Posterior vena cava (tissue), 2 donors: ENCODE data around the gene PAX4. TPM values are rescaled to one million over a fixed set of nuclear protein-coding genes. Genes with fewer than 3 reads are reported as not detected.

ENCODE experiments used
- DNase-seq: peaks from one replicate; pipeline ENCODE4 v3.0.0-alpha.2; 2020; ENCODE audit warnings: low spot score
- intact Hi-C, 2 donors: fragments of 100-400 bp; cut with DNase I; formaldehyde crosslinking; loops; one replicate each; pipeline versions ENCODE4 v1.14.1 to v1.14.2; 2022 to 2023
- long read RNA-seq, 2 donors: library from polyadenylated mRNA; unstranded; transcript quantifications; one replicate each; pipeline ENCODE4 v2.0.0, GENCODE V29; 2020 to 2021
- total RNA-seq, 2 donors: library from RNA; stranded (reverse); fragmentation: NEBNext Ultra II Directional; extraction: Animal tissue kit (Norgen Biotek cat#: 25700); gene quantifications; one replicate each; pipeline ENCODE4 v1.2.1, GENCODE V29; 2021
- donor health status: DM: yes; HTN: yes; CAD: no.
- donor health status: DM: yes; HTN: yes; CAD: no.

Gene PAX4, protein sequence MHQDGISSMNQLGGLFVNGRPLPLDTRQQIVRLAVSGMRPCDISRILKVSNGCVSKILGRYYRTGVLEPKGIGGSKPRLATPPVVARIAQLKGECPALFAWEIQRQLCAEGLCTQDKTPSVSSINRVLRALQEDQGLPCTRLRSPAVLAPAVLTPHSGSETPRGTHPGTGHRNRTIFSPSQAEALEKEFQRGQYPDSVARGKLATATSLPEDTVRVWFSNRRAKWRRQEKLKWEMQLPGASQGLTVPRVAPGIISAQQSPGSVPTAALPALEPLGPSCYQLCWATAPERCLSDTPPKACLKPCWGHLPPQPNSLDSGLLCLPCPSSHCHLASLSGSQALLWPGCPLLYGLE
- not detected for total RNA-seq
- long read RNA-seq, donor 1, result 0 reads
- long read RNA-seq, donor 2, result 0 reads

DNA sequence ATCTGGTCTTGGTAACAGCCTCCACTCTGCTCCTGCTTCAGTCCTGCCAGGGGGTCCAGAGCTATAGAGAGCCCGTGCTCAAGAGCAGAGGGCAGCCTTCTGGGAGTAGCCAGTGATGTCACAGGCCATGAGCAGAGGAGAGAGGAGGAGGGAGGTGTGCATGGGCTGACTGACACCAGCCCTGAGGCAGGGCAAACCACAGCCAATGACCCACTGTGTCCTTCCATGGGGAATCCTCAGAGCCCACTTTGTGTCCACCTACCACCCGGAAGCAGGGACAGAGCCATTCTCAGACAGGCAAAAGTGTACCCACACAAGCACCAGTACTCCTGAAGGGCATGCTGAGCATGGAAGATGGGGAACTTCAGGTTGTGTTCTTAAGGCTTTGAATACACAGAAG, at the start of gene PAX4:
PAX4 (minus strand) TSS at position 101 of the 400 bp plus-strand sequence. CDS start 2,214 bp downstream, outside the sequence.
- no peak for DNase-seq
- intact Hi-C loops, result no loop called here

GRCh38 chr7:127667017-127667670, 49.2 kb upstream of the PAX4 start:
- DNase-seq, result no peak
- intact Hi-C loops, result no loop called here

DNA sequence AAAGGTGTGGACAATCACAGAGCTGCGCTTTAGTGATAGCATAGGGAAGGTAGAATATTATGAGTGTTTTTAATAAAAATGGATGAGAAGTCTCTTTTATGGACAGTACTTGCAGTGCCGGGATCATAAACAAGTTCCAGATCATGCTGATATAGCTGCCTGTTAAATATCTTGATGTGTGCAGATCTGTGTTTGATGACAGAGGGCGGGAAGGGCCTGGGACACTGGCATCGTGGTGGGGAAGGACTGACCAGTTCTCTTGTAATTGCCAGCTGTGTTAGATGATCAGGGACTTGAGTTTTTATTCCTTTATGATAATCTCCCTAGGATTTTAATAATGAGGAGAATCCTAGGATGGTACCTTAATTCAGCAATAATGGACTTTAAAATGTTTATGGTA, 48.7 kb upstream of the PAX4 start:
- no peak for DNase-seq

DNA sequence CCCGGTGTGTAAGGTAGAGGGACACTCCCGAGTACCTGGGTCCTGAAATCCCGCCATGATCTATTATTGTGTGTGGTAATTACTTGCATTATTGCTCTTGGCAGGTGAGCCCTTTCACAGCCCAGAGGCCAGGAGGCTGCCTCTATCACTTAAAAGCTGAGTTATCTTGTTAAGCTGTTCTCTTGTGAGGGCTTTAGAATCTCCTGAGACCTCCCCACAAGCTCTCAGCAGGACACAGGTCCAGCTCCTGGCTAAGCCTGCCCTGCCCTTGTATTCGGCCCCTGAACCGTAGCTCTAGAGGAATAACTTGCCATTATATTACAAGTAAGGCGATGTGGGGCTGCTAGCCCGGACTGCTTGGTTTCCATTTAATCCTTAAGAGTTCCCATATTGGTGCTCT, 48.0 kb upstream of the PAX4 start:
- intact Hi-C loops, result no loop called here
- no peak for DNase-seq

More for the DNA sequence above, 48.7 kb upstream of the PAX4 start:
- intact Hi-C loops, result no loop called here

DNA sequence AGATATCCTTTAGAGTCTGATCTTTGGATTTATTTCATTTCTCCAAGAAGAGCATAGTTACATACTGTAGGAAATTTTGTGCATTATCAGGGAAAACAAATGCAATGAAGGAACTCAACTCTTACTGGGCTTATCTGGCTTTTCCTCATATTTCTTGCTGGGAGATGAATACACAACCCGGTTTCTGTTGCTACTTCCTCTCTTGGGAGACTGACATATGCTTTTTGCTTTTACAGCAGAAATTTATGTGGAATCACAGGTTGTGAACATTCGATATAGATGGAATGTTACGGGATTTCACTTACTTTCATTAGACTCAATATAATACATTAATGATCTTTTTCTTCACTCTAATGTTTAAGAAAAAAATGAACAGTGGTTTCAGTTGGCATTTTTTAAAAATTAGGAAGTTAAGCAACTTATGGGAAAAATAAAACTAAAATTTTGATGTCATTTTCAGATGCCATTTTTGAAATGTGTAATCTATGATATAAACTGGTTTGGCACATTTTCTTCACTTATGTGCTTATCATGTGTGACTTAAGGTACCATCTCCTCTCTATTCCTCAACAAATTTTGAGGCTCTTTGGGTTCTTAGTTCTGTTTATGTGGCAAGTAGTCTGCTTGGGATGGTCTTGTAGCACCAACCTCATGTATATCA, 41.2 kb upstream of the PAX4 start:
- no peak for DNase-seq
- intact Hi-C loops, result no loop called here

DNA sequence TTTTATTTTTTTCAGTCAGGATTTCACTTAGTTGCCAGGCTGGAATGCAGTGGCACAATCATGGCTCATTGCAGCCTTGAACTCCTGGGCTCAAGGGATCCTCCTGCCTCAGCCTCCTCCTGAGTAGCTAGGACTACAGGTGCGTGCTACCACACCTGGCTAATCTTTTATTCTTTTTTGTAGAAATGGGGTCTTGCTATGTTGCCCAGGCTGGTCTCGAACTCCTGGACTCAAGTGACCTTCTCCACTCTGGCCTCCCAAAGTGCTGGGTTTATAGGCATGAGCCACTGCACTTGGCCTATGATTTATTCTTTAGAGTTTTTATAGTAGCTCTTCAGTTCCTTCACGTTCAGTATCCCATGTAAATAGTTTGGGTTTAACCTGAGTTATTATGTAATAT, 39.6 kb upstream of the PAX4 start:
- DNase-seq, result no peak
- intact Hi-C loops, result no loop called here

GRCh38 chr7:127655720-127656119, 37.8 kb upstream of the PAX4 start:
- intact Hi-C loops, result no loop called here
- no peak for DNase-seq

GRCh38 chr7:127654404-127655394, 36.8 kb upstream of the PAX4 start:
- DNase-seq, result no peak
- intact Hi-C loops, result loop anchor here in 1 of 2 donors (5.0 kb wide), 1 partner anchor 67 kb away; the partner anchor contains the start of genes ARF5 and GCC1

GRCh38 chr7:127653396-127653795, 35.5 kb upstream of the PAX4 start:
- intact Hi-C loops, result loop anchor here in 1 of 2 donors (5.0 kb wide), 1 partner anchor 66 kb away; the partner anchor contains the start of genes ARF5 and GCC1
- DNase-seq, result no peak

DNA sequence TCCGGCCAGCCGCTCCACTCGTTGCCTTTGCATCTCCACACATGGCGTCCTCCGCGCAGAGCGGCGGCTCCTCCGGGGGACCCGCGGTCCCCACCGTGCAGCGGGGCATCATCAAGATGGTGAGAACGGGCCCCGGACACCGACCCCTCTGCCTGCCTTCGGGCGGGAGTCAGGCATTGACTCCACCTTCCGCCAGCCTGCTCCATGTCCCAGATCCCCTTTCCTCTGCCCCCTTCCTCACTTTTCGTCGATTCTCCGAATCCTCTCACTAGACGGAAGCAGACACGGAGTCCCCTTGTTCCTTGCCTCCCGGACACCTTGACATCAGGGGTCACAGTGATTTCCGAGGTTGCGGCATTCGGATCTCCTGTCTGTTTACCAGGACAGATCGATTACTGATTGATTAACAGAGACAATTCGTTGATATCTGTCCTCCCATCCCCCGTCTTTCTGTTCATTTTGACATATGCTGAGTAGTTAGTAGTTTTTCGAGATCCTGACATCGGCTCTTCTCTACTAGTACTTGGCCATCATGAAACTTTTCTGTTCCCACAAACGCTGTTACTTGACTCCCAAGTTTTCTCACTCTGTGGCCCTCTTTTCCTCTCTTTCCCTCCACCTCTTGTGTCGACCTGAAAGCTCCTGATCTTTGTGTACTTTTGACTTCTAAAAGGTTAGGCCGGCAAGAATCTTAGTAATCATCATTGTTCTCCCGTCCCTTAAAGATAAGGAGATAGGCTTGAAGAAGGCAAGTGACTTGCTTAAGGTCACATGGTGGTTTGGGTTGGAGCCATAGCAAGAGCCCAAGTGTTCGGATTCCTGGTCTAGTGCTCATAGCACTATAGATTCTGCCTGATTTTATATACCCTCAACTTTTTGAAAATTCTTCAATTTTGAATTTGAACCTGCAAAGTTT, 34.6 kb upstream of the PAX4 start:
- DNase-seq, result no peak
- intact Hi-C loops, result loop anchor here in 1 of 2 donors (5.0 kb wide), 1 partner anchor 65 kb away; the partner anchor contains the start of genes ARF5 and GCC1

DNA sequence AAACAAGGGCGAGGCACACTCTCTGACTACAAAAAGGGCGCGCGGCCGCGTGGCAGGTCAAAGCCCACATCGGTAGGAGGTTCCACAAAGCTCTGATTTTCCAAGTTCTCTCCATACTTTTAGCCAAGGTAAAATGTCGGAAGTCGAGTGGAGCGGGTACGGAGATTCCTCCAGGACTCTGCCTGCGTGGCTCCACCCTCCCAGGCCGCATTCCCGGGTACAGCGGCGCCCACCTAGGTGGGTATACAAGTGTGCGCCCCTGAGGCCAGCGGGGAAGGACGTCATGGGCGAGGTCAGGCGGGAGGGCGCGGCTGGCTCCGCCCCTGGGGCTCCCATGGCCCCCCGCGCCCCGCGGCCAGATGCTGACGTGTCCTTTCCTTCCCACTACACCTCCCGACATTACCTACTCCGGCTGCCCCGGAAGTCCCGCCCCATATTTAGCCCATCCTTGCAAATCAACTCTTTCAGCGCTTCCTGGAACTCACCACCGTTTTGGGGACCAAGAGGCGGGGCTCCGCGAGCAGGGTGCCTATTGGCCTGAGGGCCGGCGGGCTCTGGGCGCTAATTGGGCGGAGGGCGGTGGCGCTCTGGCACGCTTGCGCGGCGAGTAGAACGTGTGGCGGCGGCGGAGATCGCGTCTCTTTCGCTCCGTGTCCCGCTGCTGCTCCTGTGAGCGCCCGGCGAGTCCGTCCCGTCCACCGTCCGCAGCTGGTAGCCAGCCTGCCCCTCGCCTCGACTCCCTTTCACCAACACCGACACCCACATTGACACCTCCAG, 33.8 kb upstream of the PAX4 start, which contains the start of gene SND1:
SND1 (plus strand) TSS at position 639 of the 777 bp plus-strand sequence. CDS start 180 bp downstream, outside the sequence.
- DNase-seq, result peak; percentile 99
- intact Hi-C loops, result loop anchor here in 1 of 2 donors (5.0 kb wide), 1 partner anchor 64 kb away; the partner anchor contains the start of genes ARF5 and GCC1

DNA sequence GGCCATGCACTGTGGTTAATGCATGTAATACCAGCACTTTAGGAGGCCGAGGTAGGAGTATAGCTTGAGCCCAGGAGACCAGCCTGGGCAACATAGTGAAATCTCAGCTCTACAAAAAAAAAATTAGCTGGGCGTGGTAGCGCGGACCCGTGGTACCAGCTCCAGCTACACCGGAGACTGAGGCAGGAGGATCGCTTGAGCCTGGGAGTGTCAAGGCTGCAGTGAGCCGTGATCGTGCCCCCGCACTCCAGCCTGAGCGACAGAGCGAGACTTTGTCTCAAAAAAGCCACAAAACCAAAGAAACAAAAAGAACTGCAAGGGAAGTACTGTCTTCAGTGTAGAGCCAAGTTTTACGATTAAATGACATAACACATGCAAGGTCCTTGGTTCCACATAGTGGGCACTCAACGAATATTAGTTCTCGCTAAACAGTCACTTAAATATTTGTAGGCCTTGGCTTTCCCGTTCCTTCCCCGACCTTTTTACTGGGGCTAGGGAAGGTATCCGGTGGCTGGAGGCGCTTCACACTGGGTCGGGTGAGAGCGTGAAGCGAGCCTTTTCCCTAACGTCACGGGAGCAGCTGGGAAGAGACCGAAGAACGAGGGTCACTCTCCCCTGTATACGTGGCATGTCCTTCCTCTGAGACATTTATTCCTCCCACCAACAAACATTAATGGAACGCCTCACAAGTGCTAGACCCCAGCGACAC, 33.1 kb upstream of the PAX4 start:
- no peak for DNase-seq
- intact Hi-C loops, result loop anchor here in 1 of 2 donors (5.0 kb wide), 1 partner anchor 64 kb away; the partner anchor contains the start of genes ARF5 and GCC1

DNA sequence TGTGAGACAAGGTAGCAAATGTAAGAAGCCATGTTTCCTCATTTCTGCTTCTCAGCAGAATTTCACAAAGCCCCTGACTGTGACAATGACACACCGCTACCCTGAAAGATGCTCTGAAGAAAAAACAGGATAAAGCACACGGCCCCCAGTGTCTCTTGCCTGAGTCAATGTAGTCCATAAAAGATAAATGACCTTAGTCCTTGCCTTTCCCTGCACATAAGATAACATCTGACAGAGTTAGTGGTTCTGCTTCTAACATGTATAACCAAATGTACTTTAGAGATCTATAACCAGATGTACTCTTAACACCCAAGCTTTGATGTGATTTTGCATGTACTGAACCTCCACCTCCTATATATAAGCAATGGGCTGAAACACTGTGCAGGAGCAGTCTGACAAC, 31.0 kb upstream of the PAX4 start:
- intact Hi-C loops, result no loop called here
- DNase-seq, result no peak

GRCh38 chr7:127647636-127648035, 29.7 kb upstream of the PAX4 start:
- intact Hi-C loops, result no loop called here
- no peak for DNase-seq

GRCh38 chr7:127644484-127644883, 26.5 kb upstream of the PAX4 start:
- intact Hi-C loops, result no loop called here
- no peak for DNase-seq

DNA sequence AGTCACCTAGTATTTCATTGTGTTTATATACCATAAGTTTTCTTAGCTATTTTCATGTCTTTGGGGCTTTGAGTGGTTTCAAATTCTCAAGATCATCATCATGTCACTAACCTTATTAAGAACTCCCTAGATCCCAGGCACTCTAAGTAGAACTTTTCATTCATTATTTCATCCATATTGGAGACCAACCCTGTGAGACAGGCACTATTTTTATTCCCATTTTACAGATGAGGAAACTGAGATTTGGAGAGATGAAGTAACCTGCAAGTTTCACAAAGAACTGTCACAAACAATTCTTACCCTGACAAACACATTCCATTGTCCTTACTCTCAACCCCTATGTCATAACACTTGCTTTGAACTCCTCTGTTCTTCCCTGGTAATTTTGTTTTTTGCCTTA, 20.3 kb upstream of the PAX4 start:
- intact Hi-C loops, result no loop called here
- no peak for DNase-seq
